GM12878 (cell line): ENCODE data around the gene CPO. TPM values are rescaled to one million over a fixed set of nuclear protein-coding genes. Genes with fewer than 3 reads are reported as not detected.

ENCODE experiments used
- ATAC-seq: fragments of 200-7000 bp; cut with Tn5 transposase; 3 replicates; pipeline ENCODE4 v1.9.1; 2020; ENCODE audit warnings: mild to moderate bottlenecking, moderate library complexity
- BruUV-seq: library from RNA; stranded (reverse); fragments of 400-500 nt; replicated peaks from 2 replicates; lab custom pipeline; 2021; lab: Mats Ljungman, UMichigan
- CTCF ChIA-PET: fragments of 300-600 bp; sonication (Branson Sonifier 250); formaldehyde crosslinking; extraction: SDS; loops from one replicate; lab custom pipeline; 2021; ENCODE audit warnings: inconsistent platforms; lab: Yijun Ruan, JAX
- POLR2A ChIA-PET: fragments of 350-600 bp; formaldehyde crosslinking; extraction: SDS; loops from one replicate; lab custom pipeline; 2021; ENCODE audit warnings: inconsistent platforms; lab: Charles Lee
- RAD21 ChIA-PET: fragments of 300-600 bp; sonication (Branson Sonifier 250); formaldehyde crosslinking; loops from one replicate; lab custom pipeline; 2023; ENCODE audit warnings: antibody characterized with exemption; ENCODE audit not compliant: unreplicated experiment; lab: Charles Lee
- SMC1A ChIA-PET: fragments of 300-600 bp; sonication (Branson Sonifier 250); formaldehyde crosslinking; loops from one replicate; lab custom pipeline; 2023; ENCODE audit not compliant: unreplicated experiment, uncharacterized antibody; lab: Charles Lee
- DNase-seq: peaks from one replicate; pipeline ENCODE4 v3.0.0-alpha.2; 2011; ENCODE audit warnings: low read depth, low spot score
- FAIRE-seq: peaks from 3 replicates; lab custom pipeline; 2011; peaks lifted over from hg19 to GRCh38; lab: Jason Lieb, UNC
- H2AFZ ChIP-seq: 2 replicates; pipeline ENCODE4 v1.6.0; 2011; ENCODE audit warnings: low read depth, low read length, control low read depth; ENCODE audit not compliant: control insufficient read depth
- H3K27ac ChIP-seq: 2 replicates; pipeline ENCODE4 v1.5.1; 2011; ENCODE audit warnings: control low read depth; ENCODE audit not compliant: control insufficient read depth, insufficient read depth
- H3K27me3 ChIP-seq, 2 experiments: replicated peaks in 1 of 2; 2 replicates each; pipeline versions ENCODE4 v1.6.0 to v1.6.1; 2011; ENCODE audit warnings: low read length in 1 of 2; ENCODE audit not compliant: control insufficient read depth in 2 of 2, insufficient read depth in 2 of 2
- H3K36me3 ChIP-seq, 2 experiments: 2 replicates each; pipeline ENCODE4 v1.5.1; 2011; ENCODE audit warnings: low read length in 1 of 2; ENCODE audit not compliant: control insufficient read depth in 2 of 2, insufficient read depth in 2 of 2
- H3K4me1 ChIP-seq: 2 replicates; pipeline ENCODE4 v1.6.1; 2011; ENCODE audit warnings: mild to moderate bottlenecking, low read length, moderate library complexity, mixed read lengths; ENCODE audit not compliant: control insufficient read depth, insufficient read depth
- H3K4me2 ChIP-seq: 2 replicates; pipeline ENCODE4 v1.6.0; 2011; ENCODE audit warnings: control low read depth; ENCODE audit not compliant: control insufficient read depth, insufficient read depth
- H3K4me3 ChIP-seq: fragments of 200-600 bp; sonication (generic); 2 replicates; pipeline ENCODE4 v1.5.1; 2016
- H3K79me2 ChIP-seq: 2 replicates; pipeline ENCODE4 v1.6.0; 2011; ENCODE audit warnings: low read length; ENCODE audit not compliant: control insufficient read depth, insufficient read depth
- H3K9ac ChIP-seq: 2 replicates; pipeline ENCODE4 v1.8.0; 2011; ENCODE audit warnings: low read length, control low read depth, mixed read lengths; ENCODE audit not compliant: control insufficient read depth, insufficient read depth
- H3K9me3 ChIP-seq: replicated peaks from 3 replicates; pipeline ENCODE4 v1.5.1; 2011; ENCODE audit warnings: mild to moderate bottlenecking, low read length; ENCODE audit not compliant: control insufficient read depth, insufficient read depth
- H4K20me1 ChIP-seq: 2 replicates; pipeline ENCODE4 v1.6.0; 2011; ENCODE audit not compliant: control insufficient read depth, insufficient read depth
- BCL11A ChIP-seq: IDR thresholded peaks from 2 replicates; pipeline ENCODE4 v1.6.1; 2011; ENCODE audit warnings: low read depth, low read length
- CBFB ChIP-seq: IDR thresholded peaks from 2 replicates; pipeline ENCODE4 v1.6.1; 2016; ENCODE audit warnings: antibody characterized with exemption, low read depth
- KDM1A ChIP-seq: fragments of 200-600 bp; sonication (generic); IDR thresholded peaks from 2 replicates; pipeline ENCODE4 v1.6.1; 2016; ENCODE audit warnings: borderline replicate concordance
- NBN ChIP-seq: fragments of 450-650 bp; IDR thresholded peaks from 2 replicates; pipeline ENCODE4 v1.6.1; 2016
- NR2C2 ChIP-seq: IDR thresholded peaks from 2 replicates; pipeline ENCODE4 v1.6.1; 2011; ENCODE audit warnings: borderline replicate concordance, low read depth; ENCODE audit not compliant: control insufficient read depth, insufficient read length
- RCOR1 ChIP-seq: conservative IDR thresholded peaks from 2 replicates; pipeline ENCODE4 v1.6.1; 2012; ENCODE audit warnings: low read depth, low read length, improper control_type of control experiment
- RELA ChIP-seq: fragments of 450-650 bp; IDR thresholded peaks from 2 replicates; pipeline ENCODE4 v1.8.0; 2014; ENCODE audit warnings: borderline replicate concordance; ENCODE audit not compliant: partially characterized antibody
- SMC3 ChIP-seq: IDR thresholded peaks from 2 replicates; pipeline ENCODE4 v1.6.1; 2011; ENCODE audit warnings: low read length, improper control_type of control experiment, borderline replicate concordance
- SREBF2 ChIP-seq: IDR thresholded peaks from 2 replicates; pipeline ENCODE4 v1.6.1; 2012; ENCODE audit warnings: mild to moderate bottlenecking, low read length
- YBX1 ChIP-seq: fragments of 450-650 bp; IDR thresholded peaks from 2 replicates; pipeline ENCODE4 v1.6.1; 2016; ENCODE audit warnings: antibody characterized with exemption
- WGBS: methylation state at CpG from one replicate; pipeline ENCODE4 v1.1.6; 2016; ENCODE audit warnings: low lambda C conversion rate; ENCODE audit not compliant: insufficient replicate concordance, insufficient coverage; ENCODE audit errors: missing lambda C conversion rate; 5-methylcytosine and 5-hydroxymethylcytosine counted together
- in situ Hi-C: fragments of 300-500 bp; cut with MboI; formaldehyde crosslinking; loops from 9 replicates; pipeline ENCODE4 v1.14.3; 2018; ENCODE audit warnings: mixed read lengths
- intact Hi-C: fragments of 100-400 bp; cut with micrococcal nuclease; formaldehyde crosslinking; loops from one replicate; pipeline ENCODE4 v1.14.2; 2022; ENCODE audit not compliant: unreplicated experiment
- polyA plus RNA-seq, 11 experiments: library from polyadenylated mRNA; depleted of rRNA in 4 of 11; unstranded in 6 of 11; stranded (reverse) in 5 of 11; fragments of >200 nt; fragmentation: Nextera tagmentation in 4 of 11; fragmentation: Illumina TruSeq in 1 of 11; extraction: Ambion mirVana in 4 of 11; extraction: Trizol in 1 of 11; gene quantifications; 1 replicate in 1 of 11; 2 replicates in 10 of 11; pipeline versions ENCODE4 v1.2.1 to v1.2.3, GENCODE V29; 2011 to 2016; ENCODE audit warnings: inconsistent platforms in 2 of 11, missing spikeins in 2 of 11, low read depth in 1 of 11
- total RNA-seq, 4 experiments: library from RNA; depleted of rRNA in 3 of 4; stranded (reverse); fragments of >200 nt in 3 of 4; fragmentation: Illumina TruSeq in 1 of 4; extraction: Trizol in 1 of 4; gene quantifications; 2 replicates each; pipeline versions ENCODE4 v1.2.1 to v1.2.3, GENCODE V29; 2013 to 2021
- TF ChIP-seq, protein P1 (sequence below): fragments of 450-650 bp; conservative IDR thresholded peaks from 2 replicates; pipeline ENCODE4 v1.6.1; 2017; ENCODE audit warnings: mild to moderate bottlenecking, moderate library complexity
- TF ChIP-seq, protein P2 (sequence below): IDR thresholded peaks from 2 replicates; pipeline ENCODE4 v1.6.1; 2012; ENCODE audit warnings: low read depth, low read length, improper control_type of control experiment
- TF ChIP-seq, protein P3 (sequence below): IDR thresholded peaks from 2 replicates; pipeline ENCODE4 v1.6.1; 2012; ENCODE audit warnings: low read length, inconsistent platforms
- TF ChIP-seq, protein P4 (sequence below): IDR thresholded peaks from 2 replicates; pipeline ENCODE4 v1.6.1; 2011; ENCODE audit warnings: mild to moderate bottlenecking, low read depth, low read length, moderate library complexity; ENCODE audit not compliant: insufficient replicate concordance

The CPO gene
- total and polyA plus RNA-seq, 10 of the 15 experiments (the other 5 are each of a cell fraction or from before 2014, with no cell fraction given) = 0.13 to 0.14 TPM; not detected in 8

DNA sequence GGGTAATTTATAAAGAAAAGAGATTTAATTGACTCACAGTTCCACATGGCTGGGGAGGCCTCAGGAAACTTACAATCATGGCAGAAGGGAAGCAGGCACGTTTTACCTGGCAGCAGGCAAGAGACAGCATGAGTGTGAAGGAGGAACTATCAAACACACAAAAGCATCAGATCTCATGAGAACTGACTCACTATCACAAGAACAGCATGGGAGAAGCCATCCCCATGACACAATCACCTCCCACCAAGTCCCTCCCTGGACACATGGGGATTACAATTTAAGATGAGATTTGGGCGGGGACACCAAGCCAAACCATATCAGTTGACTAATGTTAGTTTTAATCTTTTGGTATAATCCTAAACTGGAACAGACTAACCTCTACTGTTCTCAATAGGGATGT is 49.1 kb upstream of the CPO start:
- in situ Hi-C loops = no loop called here
- ChIA-PET CTCF (no interaction called here), RAD21 (no interaction called here), SMC1A (no interaction called here), POLR2A (no interaction called here)
- Histone ChIP-seq H3K36me3 (no peaks in the 10 kb centered on the region), H3K27me3 (no peaks in the 10 kb centered on the region), H3K4me3 (no peak overlapping the region), H3K27ac (no peak overlapping the region), H3K9ac (no peak overlapping the region), H4K20me1 (no peaks in the 10 kb centered on the region), H3K4me1 (no peaks in the 10 kb centered on the region), H2AFZ (no peak overlapping the region), H3K79me2 (no peaks in the 10 kb centered on the region), H3K4me2 (no peak overlapping the region), H3K9me3 (no peaks in the 10 kb centered on the region)
- BruUV-seq = no TSS peak
- FAIRE-seq (no peak), ATAC-seq (no peak), DNase-seq (no peak)
- 39% methylated on average over 2 of the region's 2 CpGs for WGBS
- TF ChIP-seq, protein P1, sequence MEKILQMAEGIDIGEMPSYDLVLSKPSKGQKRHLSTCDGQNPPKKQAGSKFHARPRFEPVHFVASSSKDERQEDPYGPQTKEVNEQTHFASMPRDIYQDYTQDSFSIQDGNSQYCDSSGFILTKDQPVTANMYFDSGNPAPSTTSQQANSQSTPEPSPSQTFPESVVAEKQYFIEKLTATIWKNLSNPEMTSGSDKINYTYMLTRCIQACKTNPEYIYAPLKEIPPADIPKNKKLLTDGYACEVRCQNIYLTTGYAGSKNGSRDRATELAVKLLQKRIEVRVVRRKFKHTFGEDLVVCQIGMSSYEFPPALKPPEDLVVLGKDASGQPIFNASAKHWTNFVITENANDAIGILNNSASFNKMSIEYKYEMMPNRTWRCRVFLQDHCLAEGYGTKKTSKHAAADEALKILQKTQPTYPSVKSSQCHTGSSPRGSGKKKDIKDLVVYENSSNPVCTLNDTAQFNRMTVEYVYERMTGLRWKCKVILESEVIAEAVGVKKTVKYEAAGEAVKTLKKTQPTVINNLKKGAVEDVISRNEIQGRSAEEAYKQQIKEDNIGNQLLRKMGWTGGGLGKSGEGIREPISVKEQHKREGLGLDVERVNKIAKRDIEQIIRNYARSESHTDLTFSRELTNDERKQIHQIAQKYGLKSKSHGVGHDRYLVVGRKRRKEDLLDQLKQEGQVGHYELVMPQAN = no peak
- TF ChIP-seq BCL11A = no peak
- no peak for TF ChIP-seq RELA
- TF ChIP-seq NR2C2 = no peak
- TF ChIP-seq, protein P2, sequence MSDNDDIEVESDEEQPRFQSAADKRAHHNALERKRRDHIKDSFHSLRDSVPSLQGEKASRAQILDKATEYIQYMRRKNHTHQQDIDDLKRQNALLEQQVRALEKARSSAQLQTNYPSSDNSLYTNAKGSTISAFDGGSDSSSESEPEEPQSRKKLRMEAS = no peak
- TF ChIP-seq, protein P3, sequence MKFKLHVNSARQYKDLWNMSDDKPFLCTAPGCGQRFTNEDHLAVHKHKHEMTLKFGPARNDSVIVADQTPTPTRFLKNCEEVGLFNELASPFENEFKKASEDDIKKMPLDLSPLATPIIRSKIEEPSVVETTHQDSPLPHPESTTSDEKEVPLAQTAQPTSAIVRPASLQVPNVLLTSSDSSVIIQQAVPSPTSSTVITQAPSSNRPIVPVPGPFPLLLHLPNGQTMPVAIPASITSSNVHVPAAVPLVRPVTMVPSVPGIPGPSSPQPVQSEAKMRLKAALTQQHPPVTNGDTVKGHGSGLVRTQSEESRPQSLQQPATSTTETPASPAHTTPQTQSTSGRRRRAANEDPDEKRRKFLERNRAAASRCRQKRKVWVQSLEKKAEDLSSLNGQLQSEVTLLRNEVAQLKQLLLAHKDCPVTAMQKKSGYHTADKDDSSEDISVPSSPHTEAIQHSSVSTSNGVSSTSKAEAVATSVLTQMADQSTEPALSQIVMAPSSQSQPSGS = no peak
- no peak for TF ChIP-seq YBX1
- TF ChIP-seq RCOR1 = no peak
- TF ChIP-seq, protein P4, sequence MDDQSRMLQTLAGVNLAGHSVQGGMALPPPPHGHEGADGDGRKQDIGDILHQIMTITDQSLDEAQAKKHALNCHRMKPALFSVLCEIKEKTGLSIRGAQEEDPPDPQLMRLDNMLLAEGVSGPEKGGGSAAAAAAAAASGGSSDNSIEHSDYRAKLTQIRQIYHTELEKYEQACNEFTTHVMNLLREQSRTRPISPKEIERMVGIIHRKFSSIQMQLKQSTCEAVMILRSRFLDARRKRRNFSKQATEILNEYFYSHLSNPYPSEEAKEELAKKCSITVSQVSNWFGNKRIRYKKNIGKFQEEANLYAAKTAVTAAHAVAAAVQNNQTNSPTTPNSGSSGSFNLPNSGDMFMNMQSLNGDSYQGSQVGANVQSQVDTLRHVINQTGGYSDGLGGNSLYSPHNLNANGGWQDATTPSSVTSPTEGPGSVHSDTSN = no peak
- no peak for TF ChIP-seq CBFB
- no peak for TF ChIP-seq SREBF2
- TF ChIP-seq KDM1A = no peak
- no peak for TF ChIP-seq NBN
- no peak for TF ChIP-seq SMC3
- intact Hi-C loops = no loop called here
